ENCODE data around the gene C2CD2.

The C2CD2 gene

DNA sequence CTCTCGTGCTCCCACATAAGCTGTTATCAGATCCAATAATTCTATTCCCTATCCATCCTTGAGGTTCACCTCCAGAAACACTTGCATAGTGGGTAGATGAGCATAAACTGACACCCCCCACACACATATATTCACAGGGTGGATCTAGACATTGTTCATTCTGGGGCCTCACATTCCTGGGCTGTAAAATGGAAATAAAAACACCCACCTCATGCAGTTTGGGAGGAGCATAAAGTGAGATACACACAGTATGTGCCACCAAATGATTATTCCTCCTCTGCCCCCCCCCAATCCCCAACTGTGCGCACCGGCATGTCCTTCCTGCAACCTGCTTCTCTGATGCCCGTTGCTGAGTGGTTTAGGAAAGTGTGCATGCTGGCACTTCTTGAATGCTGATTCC lies 92.6 kb downstream of the C2CD2 start:
- DNase-seq, result no peak

DNA sequence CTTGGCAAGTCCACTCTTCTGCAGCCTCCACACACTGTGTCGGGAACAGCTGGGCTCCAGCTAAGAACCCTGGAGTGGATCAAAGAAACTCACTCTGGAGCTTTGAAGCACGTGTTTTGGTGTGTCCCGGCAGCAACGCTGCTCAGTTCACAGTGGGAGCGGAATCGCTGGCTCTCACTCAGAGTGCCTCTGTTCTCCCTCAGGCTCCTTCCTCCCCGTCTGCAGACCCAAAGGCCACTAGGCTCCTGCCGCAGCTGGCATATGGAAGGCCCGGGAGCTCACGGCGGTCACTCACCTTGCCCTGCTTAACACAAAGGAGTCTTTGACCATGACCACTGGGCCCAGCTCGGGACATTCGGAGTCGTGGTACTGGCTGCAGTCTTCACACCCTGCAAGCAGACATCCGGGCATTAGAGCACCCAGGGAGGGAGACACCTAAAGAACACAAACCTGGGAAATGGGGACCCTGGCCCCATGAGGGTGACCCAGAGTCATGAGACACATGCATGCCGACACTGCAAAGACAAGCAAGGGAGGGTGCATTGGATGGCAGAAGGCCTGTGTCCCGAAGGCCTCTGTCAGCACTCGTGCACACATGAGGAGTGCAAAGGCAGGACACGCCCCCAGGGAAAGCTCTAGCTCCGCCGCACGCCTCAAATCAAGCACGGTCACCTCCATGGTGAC lies 94.4 kb downstream of the C2CD2 start:
- DNase-seq, result no peak

DNA sequence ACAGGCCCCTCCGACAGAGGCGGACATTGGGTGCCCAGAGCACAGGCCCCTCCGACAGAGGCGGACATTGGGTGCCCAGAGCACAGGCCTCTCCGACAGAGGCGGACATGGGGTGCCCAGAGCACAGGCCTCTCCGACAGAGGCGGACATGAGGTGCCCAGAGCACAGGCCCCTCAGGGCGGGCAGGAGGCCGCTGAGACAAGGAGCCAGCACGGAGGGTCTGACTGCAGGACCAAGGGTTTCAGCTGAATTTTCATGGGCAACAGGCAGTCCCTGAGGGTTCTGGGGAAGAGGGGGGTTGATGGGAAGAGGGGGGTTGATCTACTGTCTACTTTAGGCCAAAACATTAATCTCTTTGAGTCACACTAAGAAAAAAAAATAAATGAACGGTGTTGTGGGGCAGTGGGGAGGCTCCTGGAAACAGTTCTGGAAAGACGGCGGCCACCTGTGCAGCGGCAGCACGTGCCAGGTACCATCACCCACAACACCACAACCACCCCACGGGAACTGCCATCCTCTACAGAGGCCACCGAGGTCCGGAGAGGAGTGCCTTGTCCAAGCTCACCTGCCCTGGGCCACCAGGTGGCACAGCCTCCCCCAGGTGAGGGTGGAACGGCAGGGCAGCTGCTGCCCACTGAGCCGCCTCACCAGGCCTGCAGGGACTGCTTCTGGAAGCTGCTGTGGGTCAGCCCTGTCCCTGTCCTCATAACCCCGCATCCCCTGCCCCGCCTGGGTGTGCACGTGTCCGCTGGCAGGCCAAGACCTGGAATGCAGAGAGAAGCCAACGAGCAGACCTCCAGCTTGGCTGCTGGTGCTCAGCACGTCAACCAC lies 95.1 kb downstream of the C2CD2 start:
- no peak for DNase-seq

DNA sequence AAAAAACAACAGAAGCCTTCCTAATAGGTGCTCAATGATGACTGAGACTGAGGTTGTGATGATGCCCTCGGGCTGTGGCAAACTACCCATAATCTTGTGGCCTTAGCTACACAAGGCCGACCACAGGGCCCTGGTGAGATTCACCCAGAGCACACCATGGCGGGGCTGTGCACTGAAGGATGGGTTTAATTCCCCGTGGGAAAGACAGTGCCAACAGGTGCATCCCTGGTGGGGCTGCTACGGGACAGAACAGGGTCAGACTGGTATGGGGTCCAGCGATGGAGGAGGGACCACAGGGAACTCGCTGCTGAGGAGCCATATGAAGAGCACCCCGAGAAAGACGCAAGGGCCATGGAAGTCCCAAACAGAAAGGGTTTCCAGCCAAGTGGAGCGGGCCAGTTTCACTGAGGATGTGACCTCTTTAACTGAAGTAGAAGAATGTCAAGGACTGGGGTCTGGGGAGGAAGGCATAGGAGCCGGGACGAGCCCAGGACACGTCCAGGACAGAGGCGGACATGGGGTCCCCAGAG lies 96.0 kb downstream of the C2CD2 start:
- DNase-seq, result no peak

DNA sequence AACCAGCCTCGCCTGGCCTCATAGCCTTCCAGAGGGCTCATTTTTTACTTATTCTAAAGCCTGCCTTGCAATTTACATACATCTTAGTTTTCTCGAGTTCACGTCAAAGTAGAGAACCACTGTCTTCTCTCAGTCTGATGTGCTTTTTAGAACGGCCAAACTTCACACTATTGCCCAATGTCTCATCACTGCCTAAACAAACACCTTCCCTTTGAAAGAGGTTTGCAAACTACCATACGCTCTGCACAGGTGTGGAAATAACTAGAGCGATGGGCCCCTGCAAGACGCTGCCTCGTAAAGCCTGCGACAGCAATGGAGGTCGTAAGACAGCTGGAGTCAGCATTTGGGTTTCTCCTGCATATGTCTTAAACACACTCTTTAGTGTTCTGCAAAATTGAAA lies 97.2 kb downstream of the C2CD2 start:
- no peak for DNase-seq

DNA sequence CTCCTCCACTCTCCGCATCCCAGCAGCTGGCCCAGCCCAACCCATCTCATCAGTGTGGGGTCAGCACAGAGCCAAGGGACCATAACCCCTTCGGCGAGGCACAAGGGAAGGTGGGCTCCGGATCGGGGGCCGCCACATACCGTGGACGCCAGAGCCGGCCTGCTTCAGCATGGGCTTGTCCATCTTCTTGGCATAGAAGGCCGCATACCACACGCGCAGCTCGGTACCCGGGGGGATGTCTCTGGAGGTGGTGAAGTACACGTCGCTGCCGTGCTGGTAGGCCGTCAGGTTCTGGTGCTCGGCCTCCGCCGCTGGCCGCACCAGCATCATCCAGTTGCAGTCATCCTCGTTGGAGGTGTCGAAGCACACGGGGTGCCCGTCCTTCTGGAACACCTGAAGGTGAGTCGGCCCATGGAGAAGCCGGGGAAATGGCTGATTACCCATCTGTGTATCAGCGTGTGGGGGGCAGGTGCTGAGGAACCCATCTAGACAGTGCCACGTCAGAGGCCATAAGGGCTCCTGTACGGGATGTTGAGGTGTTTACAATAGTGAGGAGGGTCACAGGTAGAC lies 99.3 kb downstream of the C2CD2 start:
- no peak for DNase-seq

DNA sequence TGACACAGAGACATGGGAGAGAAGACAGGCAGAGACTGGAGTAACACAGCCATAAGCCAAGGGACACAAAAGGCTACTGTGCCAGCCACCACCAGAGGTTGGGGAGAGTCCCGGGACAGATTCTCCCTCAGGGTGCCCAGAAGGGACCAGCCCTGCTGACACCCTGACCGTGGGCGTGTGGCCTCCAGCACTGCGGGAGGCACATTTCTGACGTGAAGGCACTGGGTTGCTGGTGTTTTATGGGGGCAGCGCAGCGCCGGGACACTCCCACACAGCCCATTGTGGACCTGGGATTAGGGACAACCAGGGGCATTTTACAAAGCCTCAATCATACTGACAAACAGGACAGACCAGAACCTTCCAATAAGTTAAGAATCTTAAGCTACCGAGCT lies 100.9 kb downstream of the C2CD2 start:
- DNase-seq, result no peak

DNA sequence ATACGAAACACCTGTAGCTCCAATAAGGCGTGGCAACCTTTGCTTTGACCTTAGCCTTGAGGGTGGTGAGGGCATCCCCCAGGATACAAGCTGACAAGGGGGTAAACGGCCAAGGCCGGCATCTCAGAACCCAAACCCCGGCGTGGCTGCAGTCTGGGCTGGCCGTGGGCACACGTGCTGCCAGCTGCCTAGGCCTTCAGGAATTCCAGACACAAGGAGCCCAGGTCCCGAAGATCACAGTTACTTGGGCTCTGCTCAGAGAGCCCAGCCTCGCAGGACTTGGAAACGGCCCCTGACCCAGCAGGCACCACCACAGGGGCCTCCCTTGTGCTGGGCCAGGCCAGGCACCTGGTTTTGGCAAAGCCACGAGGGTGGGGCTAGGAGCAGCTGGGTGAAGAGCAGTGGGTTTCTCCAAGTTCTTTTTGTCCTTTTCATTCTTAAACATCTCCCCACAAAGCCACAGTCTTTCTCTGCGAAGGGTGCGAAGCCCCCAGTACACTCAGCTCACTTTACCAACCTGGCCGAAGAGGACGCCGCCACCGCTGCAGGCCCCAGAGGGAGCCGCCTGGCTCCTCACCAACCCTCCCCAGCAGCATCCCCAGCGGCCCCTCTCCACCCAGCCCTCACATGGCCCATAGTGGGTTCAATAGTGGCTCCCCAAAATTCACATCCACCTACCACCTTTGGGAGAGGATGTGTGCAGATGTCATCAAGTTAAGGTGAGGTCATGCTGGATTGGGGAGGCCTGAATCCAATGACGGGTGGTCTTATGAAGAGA lies 101.5 kb downstream of the C2CD2 start:
- no peak for DNase-seq

DNA sequence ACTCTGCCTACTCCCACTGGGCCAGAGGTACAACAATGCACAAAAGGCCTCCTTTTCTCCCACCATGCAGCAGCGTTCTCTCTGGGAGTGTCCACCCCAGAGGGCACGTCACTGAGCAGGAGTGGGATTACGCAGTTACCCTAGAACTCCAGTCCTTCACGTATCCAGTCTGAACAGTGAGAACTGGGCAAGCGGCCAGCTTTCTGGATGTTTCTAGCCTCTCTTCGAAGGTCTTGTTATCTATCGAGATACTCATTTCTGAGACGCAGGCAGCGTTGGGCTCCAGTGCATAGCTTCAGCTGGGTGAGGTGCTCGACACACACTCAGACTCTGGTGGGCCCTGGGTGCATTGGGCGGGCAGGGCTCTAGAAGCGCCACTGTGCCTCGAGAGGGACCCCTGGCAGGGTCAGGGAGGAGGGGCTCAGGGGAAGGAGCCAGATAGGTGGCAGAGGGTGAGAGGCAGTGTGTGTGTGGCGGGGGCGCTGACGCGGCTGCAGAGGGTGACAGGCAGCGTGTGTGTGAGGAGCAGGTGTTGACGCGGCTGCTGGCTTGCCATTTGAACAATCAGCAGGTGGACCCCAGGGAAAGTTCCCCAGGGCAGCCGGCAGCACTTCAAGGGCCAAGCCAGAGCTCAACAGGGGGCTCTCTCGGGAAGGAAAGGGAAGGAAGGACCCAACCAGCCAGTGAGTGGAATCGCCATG lies 102.6 kb downstream of the C2CD2 start:
- DNase-seq, result no peak

DNA sequence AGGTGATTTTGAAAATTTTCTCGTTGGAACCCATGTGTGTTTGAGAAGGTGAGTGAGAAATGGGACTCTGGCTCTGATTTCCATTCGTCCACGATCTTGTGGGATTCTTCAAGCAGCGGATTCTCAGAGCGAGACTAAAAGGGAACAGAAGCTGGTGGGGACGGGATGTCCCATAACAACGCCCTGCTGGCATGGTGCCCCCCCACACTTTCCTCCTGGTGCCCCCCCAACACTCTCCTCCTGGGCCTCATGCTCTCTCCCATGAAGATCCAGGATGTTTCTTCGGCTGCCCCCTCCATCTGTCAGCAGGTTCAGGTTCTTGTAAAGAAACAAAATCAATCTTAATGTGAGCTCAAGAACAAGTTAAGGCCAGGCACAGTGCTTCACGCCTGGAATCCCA lies 103.7 kb downstream of the C2CD2 start:
- no peak for DNase-seq

DNA sequence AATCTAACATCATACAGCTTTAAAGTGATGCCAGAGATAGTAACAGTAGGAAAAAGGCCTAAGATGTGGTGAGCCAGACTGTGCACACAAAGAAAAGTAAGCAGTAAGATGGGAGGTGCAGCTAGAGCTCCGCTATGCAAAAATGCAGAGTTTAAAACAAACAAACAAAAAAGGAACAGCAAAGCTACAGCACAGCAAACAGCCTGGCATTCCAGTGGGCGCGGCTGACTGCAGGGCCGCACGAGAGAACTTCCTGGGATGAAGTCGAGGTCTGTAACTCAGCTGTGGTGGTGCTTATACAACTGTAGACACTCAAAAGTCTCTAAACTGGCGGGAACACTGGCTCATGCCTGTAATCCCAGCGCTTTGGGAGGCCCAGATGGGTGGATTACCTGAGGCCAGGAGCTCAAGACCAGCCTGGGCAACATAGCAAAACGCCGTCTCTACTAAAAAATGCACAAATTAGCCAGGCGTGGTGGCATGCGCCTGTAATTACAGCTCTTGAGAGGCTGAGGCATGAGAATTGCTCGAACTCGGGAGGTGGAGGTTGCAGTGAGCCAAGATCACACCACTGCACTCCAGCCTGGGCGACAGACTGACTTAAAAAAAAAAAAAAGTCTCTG lies 104.7 kb downstream of the C2CD2 start:
- no peak for DNase-seq

DNA sequence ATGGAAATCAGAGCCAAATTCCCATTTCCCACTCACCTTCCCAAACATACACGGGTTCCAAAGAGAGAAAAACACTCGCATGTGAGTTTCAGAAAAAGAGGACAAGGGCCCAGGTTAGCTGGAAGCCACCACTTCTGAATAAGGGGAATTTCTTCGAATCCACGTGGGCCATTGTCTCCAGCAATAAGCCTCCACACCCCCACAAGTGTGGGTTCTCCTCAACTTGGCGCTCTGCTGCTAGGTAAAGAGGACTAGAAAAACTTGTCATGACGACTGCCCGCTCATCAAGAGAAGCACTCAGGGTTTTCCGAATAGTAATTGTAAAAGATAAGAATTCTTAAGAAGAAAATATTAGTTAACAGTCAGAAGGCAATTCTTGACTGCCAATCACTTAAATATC lies 105.3 kb downstream of the C2CD2 start:
- no peak for DNase-seq

DNA sequence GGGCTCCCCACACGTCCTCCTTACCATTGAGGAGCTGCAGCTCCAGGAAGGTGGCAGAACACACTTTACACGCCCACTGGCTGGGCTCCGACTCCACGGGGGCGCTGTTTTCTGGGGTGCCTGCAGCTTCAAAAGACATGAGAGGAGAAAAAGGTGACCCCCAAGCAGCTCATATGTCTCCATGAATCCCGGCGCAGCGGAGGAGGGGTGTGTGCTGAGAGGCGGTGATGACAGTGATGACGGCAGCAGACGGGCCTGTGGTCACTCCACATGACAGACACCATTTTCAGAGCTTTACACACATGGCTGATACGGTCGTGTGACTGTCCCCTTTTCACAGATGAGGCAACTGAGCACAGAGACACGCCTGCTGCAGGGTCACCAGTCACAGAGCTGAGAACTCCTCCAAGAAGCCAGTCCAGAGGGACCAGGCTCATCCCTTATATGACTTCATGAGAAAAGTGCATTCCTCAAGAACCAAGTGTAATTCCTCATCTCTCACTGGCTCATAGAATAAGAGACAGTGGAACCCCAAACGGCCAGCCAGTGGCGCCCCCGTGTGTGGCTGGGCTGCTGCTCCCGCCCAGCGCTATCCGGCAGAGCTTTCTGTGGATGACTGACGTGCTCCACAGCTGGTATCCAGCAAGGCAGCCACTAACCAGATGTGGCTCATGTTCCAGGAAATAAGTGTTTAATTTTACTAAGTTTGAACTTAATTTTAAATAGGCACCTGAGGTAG lies 106.6 kb downstream of the C2CD2 start:
- no peak for DNase-seq

DNA sequence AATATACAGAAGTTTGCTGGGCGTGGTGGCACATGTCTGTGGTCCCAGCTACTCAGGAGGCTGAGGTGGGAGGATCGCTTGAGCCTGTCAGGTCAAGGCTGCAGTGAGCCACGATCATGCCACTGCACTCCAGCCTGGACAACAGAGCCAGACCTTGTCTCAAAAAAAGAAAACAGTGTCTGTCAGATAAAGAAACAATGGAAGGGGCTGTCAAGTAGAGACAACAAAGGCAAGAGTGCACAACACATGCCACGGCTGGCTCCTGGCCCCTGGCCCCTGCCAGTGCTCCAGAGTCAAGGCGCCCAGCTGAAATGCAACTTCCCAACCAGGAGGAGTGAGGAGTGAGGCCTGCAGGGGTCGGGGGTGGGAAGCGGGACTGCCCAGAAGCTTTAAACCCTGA lies 107.3 kb downstream of the C2CD2 start:
- DNase-seq, result no peak

DNA sequence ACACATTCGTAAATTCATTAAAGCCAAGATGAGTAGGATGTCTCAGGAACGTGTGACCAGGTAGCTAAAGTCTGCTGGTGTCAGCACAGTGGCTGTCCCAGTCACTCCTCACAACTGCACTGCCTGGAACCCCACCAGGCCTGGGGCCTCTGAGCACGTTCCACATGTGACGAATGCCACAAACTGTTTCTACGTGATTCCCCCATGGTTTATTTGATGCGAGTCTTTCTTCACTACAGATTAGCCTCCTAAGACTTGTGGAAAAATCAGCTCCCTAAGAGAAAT lies 107.8 kb downstream of the C2CD2 start:
- DNase-seq, result no peak

DNA sequence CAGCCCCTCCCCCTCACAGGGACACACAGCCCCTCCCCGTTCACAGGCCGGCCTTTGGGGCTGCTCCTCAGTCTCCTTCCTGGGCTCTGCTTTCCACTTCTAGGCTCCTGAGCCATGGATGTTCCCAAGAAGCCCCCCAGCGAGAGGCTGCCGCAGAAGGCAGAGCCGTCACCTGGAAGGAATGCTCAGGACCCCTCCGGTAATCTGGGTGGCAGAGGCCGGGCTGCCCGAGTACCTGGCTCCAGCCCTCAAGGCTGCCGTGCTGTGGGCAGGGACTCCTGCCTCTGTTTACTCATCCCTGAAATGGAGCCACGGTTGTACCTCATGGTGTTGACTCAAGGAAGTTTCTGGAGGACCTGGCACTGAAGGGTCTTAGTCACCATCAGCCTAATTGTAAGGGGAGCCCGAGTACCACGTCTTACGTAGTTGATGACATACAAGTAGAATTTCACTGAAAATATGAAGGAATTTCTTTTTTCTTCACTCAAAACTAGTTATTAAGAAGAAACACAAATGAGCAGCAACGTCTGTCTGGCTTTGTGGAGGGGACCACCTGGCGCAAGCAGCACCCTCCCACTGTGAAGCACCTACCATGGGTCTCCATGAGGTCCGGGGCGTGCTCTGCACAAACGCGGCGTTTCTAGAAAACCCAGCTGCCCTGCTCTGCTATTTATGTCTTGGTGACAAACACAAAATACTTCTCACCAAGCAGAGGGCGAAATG lies 108.3 kb downstream of the C2CD2 start:
- no peak for DNase-seq

DNA sequence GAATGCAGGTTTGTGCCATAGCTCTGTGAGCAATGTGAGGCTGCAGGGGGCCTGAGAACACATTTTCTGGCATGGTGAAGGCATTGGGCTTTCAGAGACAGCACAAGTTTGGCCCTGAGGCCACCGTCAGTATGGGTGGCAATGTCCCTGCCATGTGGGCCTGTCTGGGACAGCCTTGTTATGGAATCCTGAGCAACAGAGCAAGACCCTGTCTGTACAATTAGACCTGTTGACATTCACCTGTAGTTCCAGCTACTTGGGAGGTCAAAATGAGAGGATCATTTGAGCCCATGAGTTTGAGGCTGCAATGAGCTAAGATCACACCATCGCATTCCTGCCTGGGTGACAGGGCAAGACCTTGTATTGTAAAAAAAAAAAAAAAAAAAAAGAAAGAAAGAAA lies 110.2 kb downstream of the C2CD2 start:
- DNase-seq, result no peak

DNA sequence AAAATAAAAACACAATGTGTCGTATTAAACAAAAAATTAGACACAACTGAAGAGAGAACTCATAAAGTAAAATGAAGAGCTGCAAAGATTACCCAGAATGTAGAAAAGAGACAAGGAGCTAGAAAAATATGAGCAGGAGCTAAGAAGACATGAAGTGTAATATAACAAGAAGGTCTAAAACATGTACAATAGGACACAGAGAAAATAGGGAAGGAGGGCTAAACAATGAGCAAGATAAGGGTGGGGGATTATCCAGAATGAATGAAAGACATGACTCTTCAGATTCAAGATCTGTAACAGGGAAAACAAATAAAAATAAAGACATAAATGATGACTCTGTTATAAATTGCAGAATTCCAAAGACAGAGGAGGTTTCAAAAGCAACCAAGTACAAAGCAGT lies 112.9 kb downstream of the C2CD2 start:
- no peak for DNase-seq

DNA sequence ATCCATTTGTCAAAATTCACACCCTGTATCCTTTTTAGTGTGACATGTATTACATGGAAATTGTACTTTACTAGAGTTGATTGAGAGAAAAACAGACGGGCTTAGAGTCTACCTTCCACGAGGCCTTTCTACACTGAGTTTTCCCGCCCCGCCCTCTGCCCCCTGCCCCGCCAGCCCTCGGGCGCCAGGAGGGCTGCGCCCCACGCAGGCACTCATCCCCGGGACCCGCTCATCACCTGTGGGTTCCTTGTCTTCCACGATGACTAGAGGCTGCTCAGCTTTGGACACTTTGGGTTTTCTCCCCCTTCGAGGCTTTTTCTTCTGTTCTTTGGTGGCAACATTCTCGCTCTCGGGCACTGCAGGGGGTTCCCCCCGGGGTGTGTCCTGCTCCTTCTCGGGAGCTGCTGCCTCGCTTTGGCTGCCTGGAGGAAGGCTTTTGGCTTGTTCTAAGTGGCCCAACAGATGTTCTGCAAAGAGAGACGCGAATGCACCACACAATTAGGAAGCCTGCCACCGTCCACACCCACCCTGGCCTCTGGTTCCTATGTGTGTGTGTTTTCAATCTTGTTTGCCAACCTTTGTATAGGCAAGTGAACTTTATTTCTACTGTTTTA lies 114.3 kb downstream of the C2CD2 start:
- DNase-seq, result no peak

DNA sequence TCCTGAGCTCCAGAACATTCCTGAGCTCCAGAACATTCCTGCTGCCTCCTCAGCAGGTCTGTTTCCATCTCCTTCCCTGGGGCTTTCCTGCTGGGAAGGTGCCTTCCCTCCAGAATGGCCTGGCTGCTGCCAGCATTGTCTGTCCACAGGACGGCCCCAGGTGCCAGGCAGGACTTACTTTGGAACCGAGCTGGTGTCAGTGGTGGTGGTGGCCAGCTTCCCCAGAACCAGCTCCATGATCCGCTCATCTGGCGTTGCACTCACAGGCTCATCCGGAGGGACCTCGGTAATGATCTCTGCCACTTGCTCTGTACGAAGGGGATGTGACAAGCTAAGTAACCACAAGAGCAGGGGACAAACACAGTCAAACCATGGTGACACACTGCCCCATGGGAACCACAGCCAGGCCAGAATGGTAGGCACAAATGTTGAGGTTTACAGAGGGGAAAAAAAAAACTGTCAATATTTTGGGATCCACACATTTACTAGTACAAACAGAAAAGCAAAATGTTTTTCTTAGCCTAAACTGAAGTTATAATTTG lies 116.0 kb downstream of the C2CD2 start:
- no peak for DNase-seq

Measured in NCI-H2081 treated with DMSO at 0.1 percent for 48 hours (cell line).